K562 (cell line): ENCODE results near the gene CHST15. TPM values are rescaled to one million over a fixed set of nuclear protein-coding genes. Genes with fewer than 3 reads are reported as not detected.

Experiments used
- C11orf30 ChIP-seq: fragments of 450-650 bp; IDR thresholded peaks from 2 replicates; pipeline ENCODE4 v1.6.1; 2016; ENCODE audit warnings: low read depth, mild to moderate bottlenecking
- CEBPG ChIP-seq, 3 experiments: fragments of 200-800 bp in 1 of 3; sonication (Bioruptor generic) in 1 of 3; sonication (generic) in 1 of 3; formaldehyde crosslinking in 1 of 3; IDR thresholded peaks in 2 of 3; conservative IDR thresholded peaks in 1 of 3; 2 replicates each; pipeline versions ENCODE4 v1.6.1 to v1.8.0; 2016 to 2022; ENCODE audit warnings: missing compliant biosample characterization in 2 of 3, missing genetic modification characterization in 2 of 3, mild to moderate bottlenecking in 1 of 3, missing genetic modification reagents in 1 of 3
- CHD2 ChIP-seq: IDR thresholded peaks from 2 replicates; pipeline ENCODE4 v1.6.1; 2011; ENCODE audit warnings: low read depth, low read length
- ELF1 ChIP-seq: fragments of 200-800 bp; sonication (Bioruptor generic); IDR thresholded peaks from 2 replicates; pipeline ENCODE4 v1.6.1; 2016; ENCODE audit warnings: missing genetic modification characterization, missing compliant biosample characterization
- OTX1 ChIP-seq: fragments of 450-650 bp; formaldehyde crosslinking; IDR thresholded peaks from 2 replicates; pipeline ENCODE4 v1.4.0; 2022; ENCODE audit warnings: mild to moderate bottlenecking
- RBM15 ChIP-seq: fragments of 200-400 bp; formaldehyde crosslinking; IDR thresholded peaks from 2 replicates; pipeline ENCODE4 v1.6.1; 2018; ENCODE audit warnings: mild to moderate bottlenecking, low read length, moderate library complexity; ENCODE audit not compliant: insufficient read depth
- RFX1 ChIP-seq: fragments of 450-650 bp; IDR thresholded peaks from 2 replicates; pipeline ENCODE4 v1.6.1; 2016; ENCODE audit warnings: mild to moderate bottlenecking, moderate library complexity
- SLC30A9 ChIP-seq: fragments of 250-450 bp; sonication (Bioruptor Pico); IDR thresholded peaks from 2 replicates; pipeline ENCODE4 v1.8.0; 2022; ENCODE audit warnings: mild to moderate bottlenecking, moderate library complexity
- ZNF324 ChIP-seq: fragments of 250-450 bp; sonication (Bioruptor Pico); IDR thresholded peaks from 2 replicates; pipeline ENCODE4 v1.4.0; 2020; ENCODE audit warnings: mild to moderate bottlenecking
- ZNF384 ChIP-seq: IDR thresholded peaks from 2 replicates; pipeline ENCODE4 v1.6.1; 2012; ENCODE audit warnings: low read depth, low read length, improper control_type of control experiment
- ZNF431 ChIP-seq: sonication (generic); formaldehyde crosslinking; IDR thresholded peaks from 2 replicates; pipeline ENCODE4 v1.8.0; 2022; ENCODE audit warnings: mild to moderate bottlenecking, missing genetic modification reagents
- ZNF561 ChIP-seq: fragments of 450-650 bp; formaldehyde crosslinking; conservative IDR thresholded peaks from 2 replicates; pipeline ENCODE4 v1.4.0; 2020; ENCODE audit warnings: mild to moderate bottlenecking, moderate library complexity
- ZNF778 ChIP-seq: fragments of 450-650 bp; formaldehyde crosslinking; IDR thresholded peaks from 2 replicates; pipeline ENCODE4 v1.4.0; 2020; ENCODE audit warnings: mild to moderate bottlenecking, moderate library complexity
- polyA plus RNA-seq, 8 experiments: library from polyadenylated mRNA; depleted of rRNA in 4 of 8; stranded (reverse) in 5 of 8; unstranded in 3 of 8; fragments of >200 nt; fragmentation: Nextera tagmentation in 2 of 8; fragmentation: Illumina TruSeq in 1 of 8; extraction: Ambion mirVana in 2 of 8; extraction: Trizol in 1 of 8; gene quantifications; 2 replicates each; pipeline versions ENCODE4 v1.2.1 to v1.2.3, GENCODE V29; 2011 to 2014; ENCODE audit warnings: inconsistent platforms in 1 of 8, missing spikeins in 1 of 8
- total RNA-seq, 7 experiments: library from RNA; depleted of rRNA in 6 of 7; stranded (reverse); fragments of >200 nt in 6 of 7; fragmentation: Illumina TruSeq in 2 of 7; extraction: Trizol in 2 of 7; gene quantifications; 2 replicates each; pipeline versions ENCODE4 v1.2.1 to v1.2.3, GENCODE V29; 2011 to 2021; ENCODE audit warnings: low replicate concordance in 1 of 7
- TF ChIP-seq, protein P1 (sequence below): IDR thresholded peaks from 2 replicates; pipeline ENCODE4 v1.6.1; 2011; ENCODE audit not compliant: insufficient read length; ENCODE audit errors: extremely low read depth
- TF ChIP-seq, protein P2 (sequence below), 2 experiments: IDR thresholded peaks in 1 of 2; conservative IDR thresholded peaks in 1 of 2; 2 replicates each; pipeline ENCODE4 v1.6.1; 2016; ENCODE audit warnings: low read depth in 2 of 2, mild to moderate bottlenecking in 1 of 2, missing compliant biosample characterization in 1 of 2, missing genetic modification characterization in 1 of 2, moderate library complexity in 1 of 2
- TF ChIP-seq, protein P3 (sequence below): fragments of 450-650 bp; formaldehyde crosslinking; conservative IDR thresholded peaks from 2 replicates; pipeline ENCODE4 v1.4.0; 2022; ENCODE audit warnings: mild to moderate bottlenecking, missing genetic modification characterization
- TF ChIP-seq, protein P4 (sequence below): fragments of 150-350 bp; IDR thresholded peaks from 2 replicates; pipeline ENCODE4 v1.6.1; 2014; ENCODE audit warnings: low read depth, mild to moderate bottlenecking, low read length, borderline replicate concordance
- TF ChIP-seq, protein P5 (sequence below): fragments of 450-650 bp; formaldehyde crosslinking; IDR thresholded peaks from 2 replicates; pipeline ENCODE4 v1.4.0; 2022; ENCODE audit warnings: mild to moderate bottlenecking, moderate library complexity

CHST15 gene
- total and polyA plus RNA-seq, 9 of the 15 experiments (the other 6 are each of a cell fraction or from before 2014, with no cell fraction given) = 0.04 to 0.16 (median 0.08) TPM

DNA sequence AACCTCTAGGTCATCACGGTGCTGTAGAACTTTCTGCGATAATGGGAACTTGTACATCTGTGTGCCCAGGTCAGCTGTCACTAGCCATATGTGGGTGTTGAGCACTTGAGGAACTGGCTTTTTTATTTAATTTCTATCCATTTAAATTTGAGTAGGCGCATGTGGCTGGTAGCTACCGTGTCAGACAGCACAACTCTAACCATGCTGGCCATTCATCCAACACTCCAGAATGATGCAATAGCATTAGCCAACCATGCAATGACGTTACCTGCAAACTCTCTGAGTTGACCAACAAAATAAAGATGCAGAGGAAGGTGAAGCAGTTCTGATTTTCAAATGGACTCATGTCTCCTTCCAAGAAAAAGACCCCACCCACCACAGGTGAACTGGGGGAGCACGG is 24.4 kb upstream of the CHST15 start (continued):
- TF ChIP-seq, protein P1, sequence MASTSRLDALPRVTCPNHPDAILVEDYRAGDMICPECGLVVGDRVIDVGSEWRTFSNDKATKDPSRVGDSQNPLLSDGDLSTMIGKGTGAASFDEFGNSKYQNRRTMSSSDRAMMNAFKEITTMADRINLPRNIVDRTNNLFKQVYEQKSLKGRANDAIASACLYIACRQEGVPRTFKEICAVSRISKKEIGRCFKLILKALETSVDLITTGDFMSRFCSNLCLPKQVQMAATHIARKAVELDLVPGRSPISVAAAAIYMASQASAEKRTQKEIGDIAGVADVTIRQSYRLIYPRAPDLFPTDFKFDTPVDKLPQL = no peak
- TF ChIP-seq ZNF431 (CRISPR knock-in tag) (no peak), ZNF384 (no peak), RBM15 (no peak), SLC30A9 (CRISPR knock-in tag) (no peak), ZNF324 (CRISPR knock-in tag) (no peak), ELF1 (tag) (no peak), CHD2 (no peak), C11orf30 (no peak), ZNF778 (CRISPR knock-in tag) (no peak), RFX1 (no peak), ZNF561 (no peak), CEBPG (CRISPR knock-in tag; IDR thresholded peaks at IDR 0.05) (peak; percentile 78), CEBPG (tag; conservative IDR thresholded peaks at IDR 0.05 in 1 of 2, IDR thresholded peaks at IDR 0.05 in 1 of 2) (peak; percentile 92 to 94), OTX1 (CRISPR knock-in tag) (no peak)
- TF ChIP-seq, protein P2, sequence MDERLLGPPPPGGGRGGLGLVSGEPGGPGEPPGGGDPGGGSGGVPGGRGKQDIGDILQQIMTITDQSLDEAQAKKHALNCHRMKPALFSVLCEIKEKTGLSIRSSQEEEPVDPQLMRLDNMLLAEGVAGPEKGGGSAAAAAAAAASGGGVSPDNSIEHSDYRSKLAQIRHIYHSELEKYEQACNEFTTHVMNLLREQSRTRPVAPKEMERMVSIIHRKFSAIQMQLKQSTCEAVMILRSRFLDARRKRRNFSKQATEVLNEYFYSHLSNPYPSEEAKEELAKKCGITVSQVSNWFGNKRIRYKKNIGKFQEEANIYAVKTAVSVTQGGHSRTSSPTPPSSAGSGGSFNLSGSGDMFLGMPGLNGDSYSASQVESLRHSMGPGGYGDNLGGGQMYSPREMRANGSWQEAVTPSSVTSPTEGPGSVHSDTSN (CRISPR knock-in tag; IDR thresholded peaks at IDR 0.05; ENCODE audit: low read depth) = no peak
- TF ChIP-seq, protein P2 (tag; conservative IDR thresholded peaks at IDR 0.05; ENCODE audit: low read depth) = no peak
- TF ChIP-seq, protein P3, sequence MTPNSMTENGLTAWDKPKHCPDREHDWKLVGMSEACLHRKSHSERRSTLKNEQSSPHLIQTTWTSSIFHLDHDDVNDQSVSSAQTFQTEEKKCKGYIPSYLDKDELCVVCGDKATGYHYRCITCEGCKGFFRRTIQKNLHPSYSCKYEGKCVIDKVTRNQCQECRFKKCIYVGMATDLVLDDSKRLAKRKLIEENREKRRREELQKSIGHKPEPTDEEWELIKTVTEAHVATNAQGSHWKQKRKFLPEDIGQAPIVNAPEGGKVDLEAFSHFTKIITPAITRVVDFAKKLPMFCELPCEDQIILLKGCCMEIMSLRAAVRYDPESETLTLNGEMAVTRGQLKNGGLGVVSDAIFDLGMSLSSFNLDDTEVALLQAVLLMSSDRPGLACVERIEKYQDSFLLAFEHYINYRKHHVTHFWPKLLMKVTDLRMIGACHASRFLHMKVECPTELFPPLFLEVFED (CRISPR knock-in tag) = no peak
- TF ChIP-seq, protein P4, sequence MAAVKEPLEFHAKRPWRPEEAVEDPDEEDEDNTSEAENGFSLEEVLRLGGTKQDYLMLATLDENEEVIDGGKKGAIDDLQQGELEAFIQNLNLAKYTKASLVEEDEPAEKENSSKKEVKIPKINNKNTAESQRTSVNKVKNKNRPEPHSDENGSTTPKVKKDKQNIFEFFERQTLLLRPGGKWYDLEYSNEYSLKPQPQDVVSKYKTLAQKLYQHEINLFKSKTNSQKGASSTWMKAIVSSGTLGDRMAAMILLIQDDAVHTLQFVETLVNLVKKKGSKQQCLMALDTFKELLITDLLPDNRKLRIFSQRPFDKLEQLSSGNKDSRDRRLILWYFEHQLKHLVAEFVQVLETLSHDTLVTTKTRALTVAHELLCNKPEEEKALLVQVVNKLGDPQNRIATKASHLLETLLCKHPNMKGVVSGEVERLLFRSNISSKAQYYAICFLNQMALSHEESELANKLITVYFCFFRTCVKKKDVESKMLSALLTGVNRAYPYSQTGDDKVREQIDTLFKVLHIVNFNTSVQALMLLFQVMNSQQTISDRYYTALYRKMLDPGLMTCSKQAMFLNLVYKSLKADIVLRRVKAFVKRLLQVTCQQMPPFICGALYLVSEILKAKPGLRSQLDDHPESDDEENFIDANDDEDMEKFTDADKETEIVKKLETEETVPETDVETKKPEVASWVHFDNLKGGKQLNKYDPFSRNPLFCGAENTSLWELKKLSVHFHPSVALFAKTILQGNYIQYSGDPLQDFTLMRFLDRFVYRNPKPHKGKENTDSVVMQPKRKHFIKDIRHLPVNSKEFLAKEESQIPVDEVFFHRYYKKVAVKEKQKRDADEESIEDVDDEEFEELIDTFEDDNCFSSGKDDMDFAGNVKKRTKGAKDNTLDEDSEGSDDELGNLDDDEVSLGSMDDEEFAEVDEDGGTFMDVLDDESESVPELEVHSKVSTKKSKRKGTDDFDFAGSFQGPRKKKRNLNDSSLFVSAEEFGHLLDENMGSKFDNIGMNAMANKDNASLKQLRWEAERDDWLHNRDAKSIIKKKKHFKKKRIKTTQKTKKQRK = no peak
- TF ChIP-seq, protein P5, sequence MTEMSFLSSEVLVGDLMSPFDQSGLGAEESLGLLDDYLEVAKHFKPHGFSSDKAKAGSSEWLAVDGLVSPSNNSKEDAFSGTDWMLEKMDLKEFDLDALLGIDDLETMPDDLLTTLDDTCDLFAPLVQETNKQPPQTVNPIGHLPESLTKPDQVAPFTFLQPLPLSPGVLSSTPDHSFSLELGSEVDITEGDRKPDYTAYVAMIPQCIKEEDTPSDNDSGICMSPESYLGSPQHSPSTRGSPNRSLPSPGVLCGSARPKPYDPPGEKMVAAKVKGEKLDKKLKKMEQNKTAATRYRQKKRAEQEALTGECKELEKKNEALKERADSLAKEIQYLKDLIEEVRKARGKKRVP (CRISPR knock-in tag) = peak; percentile 75
